Tibial nerve (tissue), 4 donors: ENCODE measurements around the gene SEC61A1. TPM values are rescaled to one million over a fixed set of nuclear protein-coding genes. Genes with fewer than 3 reads are reported as not detected.

Experiments used
- DNase-seq, 2 donors: peaks; one replicate each; pipeline ENCODE4 v3.0.0-alpha.2; 2019; ENCODE audit warnings: low spot score in 2 of 2
- H3K27ac ChIP-seq, 4 donors: fragments of 200-600 bp; sonication (generic) in 3 of 4; one replicate each; pipeline ENCODE4 v1.5.1; 2017 to 2019; ENCODE audit warnings: mild to moderate bottlenecking in 1 of 4
- H3K27me3 ChIP-seq, 2 donors: fragments of 200-600 bp; sonication (generic) in 1 of 2; one replicate each; pipeline versions ENCODE4 v1.5.1 to v1.6.0; 2017 to 2019
- H3K36me3 ChIP-seq, 3 donors: fragments of 200-600 bp; sonication (generic); one replicate each; pipeline ENCODE4 v1.5.1; 2018 to 2019
- H3K4me1 ChIP-seq, 4 donors: fragments of 200-600 bp; sonication (generic) in 3 of 4; one replicate each; pipeline ENCODE4 v1.5.1; 2017 to 2019
- H3K4me3 ChIP-seq, 4 donors: fragments of 200-600 bp; sonication (generic) in 3 of 4; one replicate each; pipeline ENCODE4 v1.5.1; 2017 to 2019; ENCODE audit warnings: mild to moderate bottlenecking in 1 of 4, moderate library complexity in 1 of 4
- H3K9me3 ChIP-seq, 4 donors: fragments of 200-600 bp; sonication (generic) in 3 of 4; one replicate each; pipeline ENCODE4 v1.5.1; 2017 to 2019
- EP300 ChIP-seq, 2 donors: sonication (generic); formaldehyde crosslinking; IDR thresholded peaks; one replicate each; pipeline ENCODE4 v1.6.1; 2017; ENCODE audit warnings: antibody characterized with exemption in 2 of 2, mild to moderate bottlenecking in 1 of 2
- POLR2A ChIP-seq, 2 donors: fragments of 450-650 bp; IDR thresholded peaks; one replicate each; pipeline ENCODE4 v1.6.1; 2017; ENCODE audit warnings: antibody characterized with exemption in 2 of 2, mild to moderate bottlenecking in 2 of 2, moderate library complexity in 2 of 2
- WGBS, 2 donors: methylation state at CpG; one replicate each; pipeline ENCODE4 v1.1.5; 2018; 5-methylcytosine and 5-hydroxymethylcytosine counted together
- total RNA-seq, 4 donors: library from RNA; depleted of rRNA; stranded (reverse); fragments of >200 nt; gene quantifications; one replicate each; pipeline ENCODE4 v1.1.0, GENCODE V29; 2016
- TF ChIP-seq, protein P1 (sequence below), 5 experiments: fragments of 200-600 bp in 3 of 5; fragments of 450-650 bp in 2 of 5; sonication (generic) in 3 of 5; IDR thresholded peaks; one replicate each; pipeline ENCODE4 v1.5.1; 2016 to 2019; ENCODE audit warnings: antibody characterized with exemption in 5 of 5, mild to moderate bottlenecking in 3 of 5, moderate library complexity in 2 of 5

SEC61A1 gene
- total RNA-seq, 4 donors from 2014 or later = 93.3 to 155 (median 108) TPM

DNA sequence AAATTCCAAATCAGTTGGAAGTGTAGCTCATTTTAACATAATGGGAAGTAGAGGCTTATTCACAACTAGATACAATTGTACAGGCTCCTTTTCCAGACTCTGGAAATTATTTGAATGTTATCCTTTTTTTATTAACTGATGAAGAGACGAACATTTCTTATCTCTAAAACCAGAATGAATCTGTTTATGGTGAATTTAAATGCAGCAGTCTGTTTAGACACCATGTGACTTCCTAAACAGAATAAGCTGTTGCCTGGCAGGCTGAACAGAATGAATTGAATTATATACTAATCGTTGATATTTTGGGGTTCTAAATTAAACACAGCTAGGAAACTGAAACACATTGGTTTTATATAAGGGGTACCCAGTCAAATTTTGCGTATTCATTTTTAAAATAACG is 4.0 kb downstream of the SEC61A1 start:
- no peaks in the 10 kb centered on the region for H3K27me3 ChIP-seq
- H3K4me1 ChIP-seq = peaks cover 0 to 35% (median 22%) of the 10 kb centered on the region in 4 donors
- no peak overlapping the region for H3K27ac ChIP-seq
- no peaks in the 10 kb centered on the region for H3K9me3 ChIP-seq
- no peak for DNase-seq
- TF ChIP-seq POLR2A (IDR thresholded peaks at IDR 0.05) (no peak), EP300 (IDR thresholded peaks at IDR 0.05) (no peak)
- TF ChIP-seq, protein P1, sequence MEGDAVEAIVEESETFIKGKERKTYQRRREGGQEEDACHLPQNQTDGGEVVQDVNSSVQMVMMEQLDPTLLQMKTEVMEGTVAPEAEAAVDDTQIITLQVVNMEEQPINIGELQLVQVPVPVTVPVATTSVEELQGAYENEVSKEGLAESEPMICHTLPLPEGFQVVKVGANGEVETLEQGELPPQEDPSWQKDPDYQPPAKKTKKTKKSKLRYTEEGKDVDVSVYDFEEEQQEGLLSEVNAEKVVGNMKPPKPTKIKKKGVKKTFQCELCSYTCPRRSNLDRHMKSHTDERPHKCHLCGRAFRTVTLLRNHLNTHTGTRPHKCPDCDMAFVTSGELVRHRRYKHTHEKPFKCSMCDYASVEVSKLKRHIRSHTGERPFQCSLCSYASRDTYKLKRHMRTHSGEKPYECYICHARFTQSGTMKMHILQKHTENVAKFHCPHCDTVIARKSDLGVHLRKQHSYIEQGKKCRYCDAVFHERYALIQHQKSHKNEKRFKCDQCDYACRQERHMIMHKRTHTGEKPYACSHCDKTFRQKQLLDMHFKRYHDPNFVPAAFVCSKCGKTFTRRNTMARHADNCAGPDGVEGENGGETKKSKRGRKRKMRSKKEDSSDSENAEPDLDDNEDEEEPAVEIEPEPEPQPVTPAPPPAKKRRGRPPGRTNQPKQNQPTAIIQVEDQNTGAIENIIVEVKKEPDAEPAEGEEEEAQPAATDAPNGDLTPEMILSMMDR (IDR thresholded peaks at IDR 0.05) = no peak
- H3K4me3 ChIP-seq = no peak overlapping the region
- WGBS, 2 donors = 73 to 88% methylated on average over 4 of the region's 4 CpGs
- peaks cover 0 to 63% (median 32%) of the 10 kb centered on the region in 3 donors for H3K36me3 ChIP-seq

GRCh38 chr3:128060473-128061381 is 8.5 kb downstream of the SEC61A1 start:
- DNase-seq = no peak
- Histone ChIP-seq H3K27me3 (no peaks in the 10 kb centered on the region), H3K4me3 (no peak overlapping the region), H3K36me3 (peaks cover 0 to 97% (median 61%) of the 10 kb centered on the region in 3 donors), H3K4me1 (peaks cover 0 to 3% (median under 1%) of the 10 kb centered on the region in 4 donors), H3K9me3 (no peaks in the 10 kb centered on the region), H3K27ac (no peak overlapping the region)
- TF ChIP-seq POLR2A (IDR thresholded peaks at IDR 0.05) (no peak), EP300 (IDR thresholded peaks at IDR 0.05) (no peak)
- TF ChIP-seq, protein P1 (IDR thresholded peaks at IDR 0.05) = no peak
- 72 to 78% methylated on average over 11 of the region's 11 CpGs for WGBS, 2 donors

DNA sequence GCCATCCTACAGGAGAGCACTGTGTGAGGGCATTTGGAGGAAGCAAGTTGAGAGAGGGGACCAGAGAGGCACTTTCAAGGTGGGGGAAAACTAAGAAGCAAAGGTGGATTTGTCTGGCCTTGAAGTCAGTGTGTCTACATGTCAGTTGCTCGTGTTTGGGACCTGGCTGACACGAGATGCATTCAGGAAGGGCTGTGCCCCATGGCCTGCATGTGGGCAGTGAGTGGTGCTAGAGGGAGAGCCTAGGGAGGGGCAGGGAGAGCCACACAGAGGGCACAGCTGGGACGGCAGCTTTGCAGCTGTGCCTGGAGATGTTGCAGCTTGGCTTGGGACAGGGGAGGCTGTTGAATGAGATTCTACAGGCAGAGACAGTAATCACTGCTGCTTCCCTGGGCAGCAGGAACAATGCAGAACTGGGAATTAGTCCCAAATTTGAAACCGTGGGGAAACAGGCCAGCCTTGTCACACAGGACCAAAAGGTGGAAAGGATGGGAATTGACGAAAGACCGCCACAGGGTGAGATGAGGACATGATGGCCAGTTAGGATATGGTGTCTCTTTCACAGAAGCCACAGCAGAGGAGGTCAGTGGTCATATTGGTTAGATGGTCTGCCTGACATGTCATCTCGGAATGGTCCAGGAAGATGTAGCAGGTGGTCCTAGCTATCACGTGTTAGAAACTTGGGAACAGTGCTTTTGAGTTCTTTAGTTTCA is 10.0 kb downstream of the SEC61A1 start:
- no peak for DNase-seq
- Histone ChIP-seq H3K4me1 (no peaks in the 10 kb centered on the region), H3K27ac (no peak overlapping the region), H3K9me3 (no peaks in the 10 kb centered on the region), H3K4me3 (no peak overlapping the region), H3K27me3 (no peaks in the 10 kb centered on the region), H3K36me3 (peaks cover 5 to 97% (median 58%) of the 10 kb centered on the region in 3 donors)
- 72 to 73% methylated on average over 8 of the region's 8 CpGs for WGBS, 2 donors
- TF ChIP-seq POLR2A (IDR thresholded peaks at IDR 0.05) = no peak
- no peak for TF ChIP-seq EP300 (IDR thresholded peaks at IDR 0.05)
- TF ChIP-seq, protein P1 (IDR thresholded peaks at IDR 0.05) = no peak

GRCh38 chr3:128063865-128064264 is 11.6 kb downstream of the SEC61A1 start:
- WGBS, 2 donors = 81 to 92% methylated on average over 2 of the region's 2 CpGs
- TF ChIP-seq EP300 (IDR thresholded peaks at IDR 0.05) (no peak), POLR2A (IDR thresholded peaks at IDR 0.05) (no peak)
- TF ChIP-seq, protein P1 (IDR thresholded peaks at IDR 0.05) = no peak
- Histone ChIP-seq H3K4me3 (no peak overlapping the region), H3K27ac (no peak overlapping the region), H3K27me3 (no peaks in the 10 kb centered on the region), H3K36me3 (peaks cover 9 to 100% (median 73%) of the 10 kb centered on the region in 3 donors), H3K4me1 (no peaks in the 10 kb centered on the region), H3K9me3 (no peaks in the 10 kb centered on the region)
- no peak for DNase-seq

- peaks cover 9 to 100% (median 68%) of the 10 kb centered on the region in 3 donors for H3K36me3 ChIP-seq
- H3K27ac ChIP-seq = no peak overlapping the region
- DNase-seq = no peak
- H3K27me3 ChIP-seq = no peaks in the 10 kb centered on the region
- no peaks in the 10 kb centered on the region for H3K9me3 ChIP-seq
- H3K4me3 ChIP-seq = no peak overlapping the region
- H3K4me1 ChIP-seq = no peaks in the 10 kb centered on the region
- WGBS, 2 donors = 88 to 92% methylated on average over 6 of the region's 6 CpGs
- TF ChIP-seq, protein P1 (IDR thresholded peaks at IDR 0.05) = no peak
- TF ChIP-seq POLR2A (IDR thresholded peaks at IDR 0.05) = no peak
- TF ChIP-seq EP300 (IDR thresholded peaks at IDR 0.05) = no peak
These were observed 12.7 kb downstream of the SEC61A1 start for GRCh38 chr3:128064962-128065361.
